HepG2 (cell line): Measurements from ENCODE around the gene ZMIZ1. TPM values are rescaled to one million over a fixed set of nuclear protein-coding genes. Genes with fewer than 3 reads are reported as not detected.

Source experiments
- CBX5 ChIP-seq: sonication (generic); formaldehyde crosslinking; IDR thresholded peaks from 2 replicates; pipeline ENCODE4 v1.4.0; 2020; ENCODE audit warnings: missing genetic modification reagents, borderline replicate concordance
- CCAR2 ChIP-seq: fragments of 200-400 bp; formaldehyde crosslinking; optimal IDR thresholded peaks from 2 replicates; pipeline ENCODE3; 2018; ENCODE audit warnings: low read depth, mild to moderate bottlenecking, low read length, moderate library complexity
- DZIP1 ChIP-seq: sonication (generic); formaldehyde crosslinking; IDR thresholded peaks from 2 replicates; pipeline ENCODE4 v1.5.0; 2020; ENCODE audit warnings: mild to moderate bottlenecking, missing genetic modification reagents
- HDAC1 ChIP-seq: sonication (generic); formaldehyde crosslinking; IDR thresholded peaks from 2 replicates; pipeline ENCODE4 v1.5.1; 2020; ENCODE audit warnings: mild to moderate bottlenecking, missing genetic modification reagents
- HMGXB3 ChIP-seq: sonication (generic); formaldehyde crosslinking; IDR thresholded peaks from 2 replicates; pipeline ENCODE4 v1.4.0; 2020; ENCODE audit warnings: missing genetic modification reagents, borderline replicate concordance
- HOXA7 ChIP-seq: sonication (generic); formaldehyde crosslinking; IDR thresholded peaks from 2 replicates; pipeline ENCODE4 v1.8.1; 2022; ENCODE audit warnings: mild to moderate bottlenecking, missing genetic modification reagents, moderate library complexity
- KMT2B ChIP-seq: IDR thresholded peaks from 2 replicates; pipeline ENCODE4 v1.6.1; 2016; ENCODE audit warnings: missing genetic modification reagents, missing compliant biosample characterization
- RFXANK ChIP-seq: IDR thresholded peaks from 2 replicates; pipeline ENCODE4 v1.6.1; 2016
- ZBTB34 ChIP-seq: sonication (generic); formaldehyde crosslinking; IDR thresholded peaks from 2 replicates; pipeline ENCODE4 v1.8.0; 2022; ENCODE audit warnings: mild to moderate bottlenecking, missing genetic modification reagents
- ZEB1 ChIP-seq: IDR thresholded peaks from 2 replicates; pipeline ENCODE4 v1.6.1; 2012; ENCODE audit warnings: mild to moderate bottlenecking, low read depth, inconsistent platforms; ENCODE audit not compliant: insufficient replicate concordance
- ZFP37 ChIP-seq: sonication (generic); formaldehyde crosslinking; IDR thresholded peaks from 2 replicates; pipeline ENCODE4 v1.4.0; 2020; ENCODE audit warnings: missing genetic modification reagents, borderline replicate concordance
- ZFP90 ChIP-seq: sonication (generic); formaldehyde crosslinking; IDR thresholded peaks from 2 replicates; pipeline ENCODE4 v1.8.0; 2022; ENCODE audit warnings: missing genetic modification reagents, mild to moderate bottlenecking, inconsistent platforms, borderline replicate concordance
- ZMYM3 ChIP-seq: sonication (generic); formaldehyde crosslinking; IDR thresholded peaks from 2 replicates; pipeline ENCODE4 v1.5.1; 2020; ENCODE audit warnings: mild to moderate bottlenecking, missing genetic modification reagents
- ZNF263 ChIP-seq: sonication (generic); formaldehyde crosslinking; IDR thresholded peaks from 2 replicates; pipeline ENCODE4 v1.4.0; 2020; ENCODE audit warnings: missing genetic modification reagents
- ZNF44 ChIP-seq: sonication (generic); formaldehyde crosslinking; IDR thresholded peaks from 2 replicates; pipeline ENCODE4 v1.5.1; 2020; ENCODE audit warnings: mild to moderate bottlenecking, missing genetic modification reagents
- ZNF503 ChIP-seq: sonication (generic); formaldehyde crosslinking; IDR thresholded peaks from 2 replicates; pipeline ENCODE4 v1.4.0; 2020; ENCODE audit warnings: missing genetic modification reagents
- ZNF543 ChIP-seq: sonication (generic); formaldehyde crosslinking; IDR thresholded peaks from 2 replicates; pipeline ENCODE4 v1.4.0; 2020; ENCODE audit warnings: mild to moderate bottlenecking, missing genetic modification reagents
- ZNF747 ChIP-seq: sonication (generic); formaldehyde crosslinking; IDR thresholded peaks from 2 replicates; pipeline ENCODE4 v1.8.1; 2023; ENCODE audit warnings: missing genetic modification reagents, mild to moderate bottlenecking, borderline replicate concordance
- ZSCAN20 ChIP-seq: sonication (generic); formaldehyde crosslinking; IDR thresholded peaks from 2 replicates; pipeline ENCODE4 v1.4.0; 2020; ENCODE audit warnings: missing genetic modification reagents, mild to moderate bottlenecking, borderline replicate concordance
- ZSCAN30 ChIP-seq: sonication (generic); formaldehyde crosslinking; IDR thresholded peaks from 2 replicates; pipeline ENCODE4 v1.5.0; 2020; ENCODE audit warnings: mild to moderate bottlenecking, missing genetic modification reagents
- ZZZ3 ChIP-seq: sonication (generic); formaldehyde crosslinking; IDR thresholded peaks from 2 replicates; pipeline ENCODE4 v1.4.0; 2020; ENCODE audit warnings: missing genetic modification reagents, mild to moderate bottlenecking, borderline replicate concordance
- polyA plus RNA-seq, 8 experiments: library from polyadenylated mRNA; depleted of rRNA in 3 of 8; stranded (reverse) in 7 of 8; unstranded in 1 of 8; fragments of >200 nt; fragmentation: Illumina TruSeq in 4 of 8; extraction: Trizol in 4 of 8; gene quantifications; 2 replicates each; pipeline versions ENCODE4 v1.2.1 to v1.2.3, GENCODE V29; 2011 to 2016; ENCODE audit warnings: low read depth in 4 of 8, missing spikeins in 1 of 8, mixed read lengths in 1 of 8; ENCODE audit not compliant: insufficient read depth in 1 of 8
- total RNA-seq, 5 experiments: library from RNA; depleted of rRNA; stranded (reverse); fragments of >200 nt; fragmentation: Illumina TruSeq; extraction: Trizol; gene quantifications; 2 replicates each; pipeline ENCODE4 v1.2.3, GENCODE V29; 2016; ENCODE audit warnings: low read depth in 1 of 5

The ZMIZ1 gene
- total and polyA plus RNA-seq, 2 of the 13 experiments (the other 11 are each of a cell fraction or from before 2014, with no cell fraction given) = 5.3 to 10.2 TPM

- no peak for TF ChIP-seq DZIP1
- no peak for TF ChIP-seq ZBTB34
- peak; percentile 24; the same call in 1 of the 2 replicates for TF ChIP-seq CBX5 (CRISPR knock-in tag)
- TF ChIP-seq ZZZ3 = no peak
- TF ChIP-seq ZMYM3 (CRISPR knock-in tag) = peak; percentile 87
- no peak for TF ChIP-seq ZNF747 (CRISPR knock-in tag)
- no peak for TF ChIP-seq ZFP37 (CRISPR knock-in tag)
- TF ChIP-seq ZFP90 (CRISPR knock-in tag) = no peak
- TF ChIP-seq CCAR2 = no peak
- TF ChIP-seq ZNF503 (CRISPR knock-in tag) = peak; percentile 45; the same call in 1 of the 2 replicates
- TF ChIP-seq HDAC1 (CRISPR knock-in tag) = peak; percentile 45; the same call in 1 of the 2 replicates
- no peak for TF ChIP-seq HMGXB3
- TF ChIP-seq ZSCAN30 = no peak
- no peak for TF ChIP-seq KMT2B (CRISPR knock-in tag)
- TF ChIP-seq ZSCAN20 (CRISPR knock-in tag) = no peak
- no peak for TF ChIP-seq ZNF543 (CRISPR knock-in tag)
- no peak for TF ChIP-seq RFXANK (CRISPR knock-in tag)
- no peak for TF ChIP-seq ZNF44 (CRISPR knock-in tag)
- TF ChIP-seq ZNF263 (CRISPR knock-in tag) = no peak
- TF ChIP-seq HOXA7 = no peak
- TF ChIP-seq ZEB1 = no peak
Measured at GRCh38 chr10:79184145-79184625, 115.4 kb downstream of the ZMIZ1 start (continued).
